ENCODE results near the gene SHPK.

- TF ChIP-seq CTCF (conservative IDR thresholded peaks at IDR 0.05) = no peak
- TF ChIP-seq EZH2 (IDR thresholded peaks at IDR 0.05; ENCODE audit: low read depth) = no peak
These were observed 7.9 kb upstream of the SHPK start for GRCh38 chr17:3643889-3644349.

Measured in PC-9 (cell line).